OCI-LY7 (cell line): ENCODE results near the gene ZGPAT.

ENCODE experiments used
- CTCF ChIP-seq: fragments of 200-600 bp; sonication (generic); conservative IDR thresholded peaks from 2 replicates; pipeline ENCODE4 v1.5.1; 2014; ENCODE audit warnings: mild to moderate bottlenecking, antibody characterized with exemption, low read length, moderate library complexity, mixed read lengths
- EZH2phosphoT487 ChIP-seq: fragments of 200-600 bp; sonication (generic); IDR thresholded peaks from 2 replicates; pipeline ENCODE4 v1.6.1; 2018; ENCODE audit warnings: low read depth, borderline replicate concordance, mild to moderate bottlenecking, mixed run types, antibody characterized with exemption, low read length, moderate library complexity, mixed read lengths

GRCh38 chr20:63680857-63681608 lies 26.8 kb upstream of the ZGPAT start:
- TF ChIP-seq CTCF (no peak), EZH2phosphoT487 (no peak)
